PC-3 (cell line): ENCODE data around the gene WNT5A. TPM values are rescaled to one million over a fixed set of nuclear protein-coding genes. Genes with fewer than 3 reads are reported as not detected.

Experiments used
- ATAC-seq: fragments of 200-7000 bp; cut with Tn5 transposase; 2 replicates; pipeline ENCODE4 v1.9.1; 2020; ENCODE audit warnings: mild to moderate bottlenecking, moderate library complexity
- BruUV-seq: library from RNA; stranded (reverse); fragments of 400-500 nt; replicated peaks from 2 replicates; lab custom pipeline; 2021; lab: Mats Ljungman, UMichigan
- CTCF ChIA-PET: fragments of 300-600 bp; sonication (Branson Sonifier 250); formaldehyde crosslinking; loops from one replicate; lab custom pipeline; 2022; ENCODE audit warnings: antibody characterized with exemption; lab: Charles Lee
- POLR2A ChIA-PET: fragments of 300-600 bp; sonication (Branson Sonifier 250); formaldehyde crosslinking; loops from one replicate; lab custom pipeline; 2022; ENCODE audit warnings: antibody characterized with exemption; ENCODE audit not compliant: unreplicated experiment; lab: Charles Lee
- DNase-seq: peaks from one replicate; pipeline ENCODE4 v3.0.0-alpha.2; 2015
- H2AFZ ChIP-seq: fragments of 300-600 bp; sonication (generic); 2 replicates; pipeline ENCODE4 v1.6.0; 2016; ENCODE audit warnings: antibody characterized with exemption, low read length
- H3F3A ChIP-seq: fragments of 300-600 bp; sonication (generic); one replicate; pipeline ENCODE4 v1.6.0; 2017; ENCODE audit warnings: antibody characterized with exemption, low read length, control low read depth, mild to moderate bottlenecking; ENCODE audit not compliant: unreplicated experiment
- H3K27ac ChIP-seq: fragments of 300-600 bp; sonication (generic); 2 replicates; pipeline ENCODE4 v1.5.1; 2016; ENCODE audit warnings: mild to moderate bottlenecking, low read length
- H3K27me3 ChIP-seq: fragments of 300-600 bp; sonication (generic); 2 replicates; pipeline ENCODE4 v1.6.1; 2016; ENCODE audit warnings: low read length, mixed read lengths
- H3K36me3 ChIP-seq: fragments of 300-600 bp; sonication (generic); 2 replicates; pipeline ENCODE4 v1.6.1; 2016; ENCODE audit warnings: low read depth, mixed run types, low read length, mixed read lengths
- H3K4me1 ChIP-seq: fragments of 300-600 bp; sonication (generic); 2 replicates; pipeline ENCODE4 v1.5.1; 2016; ENCODE audit warnings: low read length; ENCODE audit not compliant: insufficient read depth
- H3K4me2 ChIP-seq: fragments of 300-600 bp; sonication (generic); 2 replicates; pipeline ENCODE4 v1.6.0; 2016; ENCODE audit warnings: low read length
- H3K4me3 ChIP-seq: fragments of 300-600 bp; sonication (generic); 2 replicates; pipeline ENCODE4 v1.5.1; 2016; ENCODE audit warnings: mild to moderate bottlenecking, low read length, mixed read lengths
- H3K79me2 ChIP-seq: fragments of 300-600 bp; sonication (generic); 2 replicates; pipeline ENCODE4 v1.6.1; 2017; ENCODE audit warnings: low read length, mixed read lengths
- H3K9ac ChIP-seq: fragments of 300-600 bp; sonication (generic); 2 replicates; pipeline ENCODE4 v1.6.0; 2016; ENCODE audit warnings: mild to moderate bottlenecking, low read length
- H3K9me2 ChIP-seq: fragments of 300-600 bp; sonication (generic); replicated peaks from 2 replicates; pipeline ENCODE4 v1.6.1; 2016; ENCODE audit warnings: mixed run types, low read length, mixed read lengths
- H3K9me3 ChIP-seq: fragments of 300-600 bp; sonication (generic); 2 replicates; pipeline ENCODE4 v1.6.1; 2016; ENCODE audit warnings: low read length, mixed read lengths
- H4K20me1 ChIP-seq: fragments of 300-600 bp; sonication (generic); 2 replicates; pipeline ENCODE4 v1.6.1; 2016; ENCODE audit warnings: low read length, mixed read lengths
- EZH2 ChIP-seq: fragments of 300-600 bp; sonication (generic); IDR thresholded peaks from one replicate; pipeline ENCODE4 v1.6.1; 2017; ENCODE audit warnings: antibody characterized with exemption, mild to moderate bottlenecking, low read length; ENCODE audit not compliant: unreplicated experiment
- EZH2phosphoT487 ChIP-seq: fragments of 300-600 bp; sonication (generic); IDR thresholded peaks from 2 replicates; pipeline ENCODE4 v1.6.1; 2018; ENCODE audit warnings: mild to moderate bottlenecking, antibody characterized with exemption, low read length, borderline replicate concordance
- intact Hi-C: fragments of 100-400 bp; cut with micrococcal nuclease; formaldehyde crosslinking; loops from 2 replicates; pipeline ENCODE4 v1.9.0; 2023
- total RNA-seq: library from RNA; depleted of rRNA; stranded (reverse); fragments of >200 nt; gene quantifications from 2 replicates; pipeline ENCODE4 v1.2.3, GENCODE V29; 2014
- TF ChIP-seq, protein P1 (sequence below): fragments of 300-600 bp; sonication (generic); conservative IDR thresholded peaks from 2 replicates; pipeline ENCODE4 v1.5.1; 2017; ENCODE audit warnings: antibody characterized with exemption, low read depth, mild to moderate bottlenecking, low read length

WNT5A gene
- total RNA-seq, 1 experiment from 2014 or later: 21.8 TPM

GRCh38 chr3:55471522-55472280 is 15.4 kb downstream of the WNT5A start:
- H3K4me2 ChIP-seq: no peak overlapping the region
- H3K9me2 ChIP-seq: no peaks in the 10 kb centered on the region
- H3K79me2 ChIP-seq: no peaks in the 10 kb centered on the region
- H3K27ac ChIP-seq: no peak overlapping the region
- BruUV-seq: no TSS peak
- POLR2A ChIA-PET: no interaction called here
- intact Hi-C loops: no loop called here
- no peak overlapping the region for H3K4me3 ChIP-seq
- H3K27me3 ChIP-seq: no peaks in the 10 kb centered on the region
- peaks cover 1% of the 10 kb centered on the region; the same call in 1 of the 2 replicates for H3K4me1 ChIP-seq
- no peaks in the 10 kb centered on the region for H4K20me1 ChIP-seq
- DNase-seq: no peak
- ATAC-seq: no peak
- H3K36me3 ChIP-seq: no peaks in the 10 kb centered on the region; the same call in 1 of the 2 replicates
- no peaks in the 10 kb centered on the region for H3F3A ChIP-seq
- H2AFZ ChIP-seq: no peak overlapping the region
- TF ChIP-seq, protein P1, sequence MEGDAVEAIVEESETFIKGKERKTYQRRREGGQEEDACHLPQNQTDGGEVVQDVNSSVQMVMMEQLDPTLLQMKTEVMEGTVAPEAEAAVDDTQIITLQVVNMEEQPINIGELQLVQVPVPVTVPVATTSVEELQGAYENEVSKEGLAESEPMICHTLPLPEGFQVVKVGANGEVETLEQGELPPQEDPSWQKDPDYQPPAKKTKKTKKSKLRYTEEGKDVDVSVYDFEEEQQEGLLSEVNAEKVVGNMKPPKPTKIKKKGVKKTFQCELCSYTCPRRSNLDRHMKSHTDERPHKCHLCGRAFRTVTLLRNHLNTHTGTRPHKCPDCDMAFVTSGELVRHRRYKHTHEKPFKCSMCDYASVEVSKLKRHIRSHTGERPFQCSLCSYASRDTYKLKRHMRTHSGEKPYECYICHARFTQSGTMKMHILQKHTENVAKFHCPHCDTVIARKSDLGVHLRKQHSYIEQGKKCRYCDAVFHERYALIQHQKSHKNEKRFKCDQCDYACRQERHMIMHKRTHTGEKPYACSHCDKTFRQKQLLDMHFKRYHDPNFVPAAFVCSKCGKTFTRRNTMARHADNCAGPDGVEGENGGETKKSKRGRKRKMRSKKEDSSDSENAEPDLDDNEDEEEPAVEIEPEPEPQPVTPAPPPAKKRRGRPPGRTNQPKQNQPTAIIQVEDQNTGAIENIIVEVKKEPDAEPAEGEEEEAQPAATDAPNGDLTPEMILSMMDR: no peak
- TF ChIP-seq EZH2phosphoT487 (no peak), EZH2 (no peak)
- CTCF ChIA-PET: no interaction called here
- no peaks in the 10 kb centered on the region for H3K9me3 ChIP-seq
- no peak overlapping the region for H3K9ac ChIP-seq

DNA sequence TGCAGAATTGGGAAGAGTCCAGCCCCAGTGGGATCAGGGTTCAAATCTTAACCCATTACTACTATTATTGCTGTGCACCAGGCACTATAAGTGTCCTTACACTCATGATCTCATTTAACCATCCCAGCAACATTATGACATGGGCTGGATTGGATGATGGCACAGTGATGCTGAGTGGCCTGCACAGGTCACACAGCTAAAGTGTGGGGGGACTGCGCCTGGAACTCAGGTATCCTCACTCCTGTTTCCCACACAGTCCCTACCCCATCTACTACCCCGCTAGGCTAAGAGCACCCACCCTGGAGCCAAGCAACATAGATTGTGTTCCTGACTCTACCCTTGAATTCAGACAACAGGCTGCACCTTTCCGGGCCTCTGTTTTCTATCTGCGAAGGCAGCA is 16.0 kb downstream of the WNT5A start:
- DNase-seq: no peak
- ChIA-PET POLR2A (no interaction called here), CTCF (no interaction called here)
- H3K79me2 ChIP-seq: no peaks in the 10 kb centered on the region
- no peak for ATAC-seq
- H2AFZ ChIP-seq: no peak overlapping the region
- no peak for TF ChIP-seq EZH2phosphoT487
- TF ChIP-seq, protein P1: no peak
- no peak for TF ChIP-seq EZH2
- H3K9me2 ChIP-seq: no peaks in the 10 kb centered on the region
- H3K9me3 ChIP-seq: no peaks in the 10 kb centered on the region
- no peaks in the 10 kb centered on the region for H4K20me1 ChIP-seq
- no TSS peak for BruUV-seq
- no peak overlapping the region for H3K4me2 ChIP-seq
- H3K36me3 ChIP-seq: no peaks in the 10 kb centered on the region; the same call in 1 of the 2 replicates
- no peaks in the 10 kb centered on the region for H3K27me3 ChIP-seq
- H3K4me3 ChIP-seq: no peak overlapping the region
- no peaks in the 10 kb centered on the region for H3F3A ChIP-seq
- no peaks in the 10 kb centered on the region for H3K4me1 ChIP-seq
- intact Hi-C loops: no loop called here
- H3K9ac ChIP-seq: no peak overlapping the region
- H3K27ac ChIP-seq: no peak overlapping the region

- intact Hi-C loops: no loop called here
- POLR2A ChIA-PET: no interaction called here
These were observed 17.1 kb downstream of the WNT5A start for GRCh38 chr3:55469957-55470526.

More at GRCh38 chr3:55469957-55470526, 17.1 kb downstream of the WNT5A start:
- H3F3A ChIP-seq: no peaks in the 10 kb centered on the region
- ATAC-seq (no peak), DNase-seq (no peak)
- no peaks in the 10 kb centered on the region for H3K4me1 ChIP-seq
- H3K4me3 ChIP-seq: no peak overlapping the region
- no TSS peak for BruUV-seq
- H2AFZ ChIP-seq: no peak overlapping the region
- H4K20me1 ChIP-seq: no peaks in the 10 kb centered on the region
- no peaks in the 10 kb centered on the region; the same call in 1 of the 2 replicates for H3K36me3 ChIP-seq
- no peaks in the 10 kb centered on the region for H3K79me2 ChIP-seq
- TF ChIP-seq, protein P1: no peak
- TF ChIP-seq EZH2phosphoT487 (no peak), EZH2 (no peak)
- H3K9me2 ChIP-seq: no peaks in the 10 kb centered on the region
- H3K9ac ChIP-seq: no peak overlapping the region
- no peaks in the 10 kb centered on the region for H3K9me3 ChIP-seq
- H3K27me3 ChIP-seq: no peaks in the 10 kb centered on the region
- H3K27ac ChIP-seq: no peak overlapping the region
- H3K4me2 ChIP-seq: no peak overlapping the region
- CTCF ChIA-PET: no interaction called here
